ENCODE results near the gene SPSB2. TPM values are rescaled to one million over a fixed set of nuclear protein-coding genes. Genes with fewer than 3 reads are reported as not detected.

SPSB2 gene
- total and polyA plus RNA-seq, 9 of the 15 experiments (the other 6 are each of a cell fraction or from before 2014, with no cell fraction given): 0.10 to 10.6 (median 1.9) TPM

DNA sequence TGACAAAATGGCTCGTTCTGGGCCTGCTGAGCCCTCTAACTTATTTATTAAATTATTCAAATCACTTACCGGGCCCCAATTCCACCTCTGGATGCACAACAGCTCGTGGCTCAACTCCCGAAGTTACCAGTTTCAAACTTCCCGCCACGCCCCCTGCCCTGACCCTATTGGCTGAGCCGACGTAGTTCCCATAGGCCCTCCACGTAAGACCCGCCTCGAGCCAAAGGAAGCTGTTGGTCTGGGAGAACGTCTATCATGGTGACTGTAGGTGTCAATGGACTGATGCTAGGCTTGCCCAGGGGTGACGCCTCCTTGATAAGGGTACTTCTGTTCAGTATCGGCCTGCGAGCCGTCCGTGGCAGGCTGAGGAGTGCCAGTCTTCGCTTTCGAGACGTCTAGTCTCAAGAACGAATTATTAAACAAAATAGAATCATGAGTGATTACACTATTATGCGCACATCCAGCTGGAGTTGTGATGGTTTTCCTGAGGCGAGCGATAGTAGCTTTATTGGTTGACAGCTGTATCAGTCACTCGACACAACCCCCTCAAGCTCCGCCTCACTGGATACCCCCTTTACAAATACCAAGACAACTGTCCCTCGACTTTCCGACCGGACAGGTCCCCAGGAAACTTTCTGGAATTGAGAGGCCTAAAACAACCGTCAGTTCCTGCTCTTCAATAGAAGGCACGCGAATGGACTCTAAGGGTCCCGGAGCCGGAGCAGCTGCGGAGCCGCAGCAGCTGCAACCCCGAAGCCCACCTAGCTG, 21.8 kb downstream of the SPSB2 start, which contains the start of gene CDCA3 (continued):
- no peak for TF ChIP-seq PURB (CRISPR knock-in tag; IDR thresholded peaks at IDR 0.05; ENCODE audit: low read depth)
- no peak for TF ChIP-seq ZNF668 (CRISPR knock-in tag; IDR thresholded peaks at IDR 0.05)
- no peak for TF ChIP-seq EHMT2 (IDR thresholded peaks at IDR 0.05)
- TF ChIP-seq HNRNPK (IDR thresholded peaks at IDR 0.05; ENCODE audit: low read depth, low read length, poor library complexity, severe bottlenecking): no peak
- TF ChIP-seq, protein P1, sequence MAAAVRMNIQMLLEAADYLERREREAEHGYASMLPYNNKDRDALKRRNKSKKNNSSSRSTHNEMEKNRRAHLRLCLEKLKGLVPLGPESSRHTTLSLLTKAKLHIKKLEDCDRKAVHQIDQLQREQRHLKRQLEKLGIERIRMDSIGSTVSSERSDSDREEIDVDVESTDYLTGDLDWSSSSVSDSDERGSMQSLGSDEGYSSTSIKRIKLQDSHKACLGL (CRISPR knock-in tag; IDR thresholded peaks at IDR 0.05; ENCODE audit: borderline replicate concordance, poor library complexity, severe bottlenecking): no peak
- TF ChIP-seq KLF16 (IDR thresholded peaks at IDR 0.05): no peak
- no peak for TF ChIP-seq ZNF79 (CRISPR knock-in tag; IDR thresholded peaks at IDR 0.05; ENCODE audit: low read depth)
- TF ChIP-seq SMARCB1 (IDR thresholded peaks at IDR 0.05; ENCODE audit: insufficient read length, low read depth): no peak
- peak; percentile 60 for TF ChIP-seq POLR2G (IDR thresholded peaks at IDR 0.05; ENCODE audit: low read depth, low read length)
- TF ChIP-seq ZC3H8 (IDR thresholded peaks at IDR 0.05): no peak
- no peak for TF ChIP-seq XRCC5 (IDR thresholded peaks at IDR 0.05; ENCODE audit: low read depth, low read length)
- no peak; the same call in 1 of the 2 replicates for TF ChIP-seq CXXC5 (CRISPR knock-in tag; IDR thresholded peaks at IDR 0.05)
- no peak for TF ChIP-seq U2AF2 (optimal IDR thresholded peaks at IDR 0.05; ENCODE audit: low read depth, low read length)
- TF ChIP-seq PTBP1 (IDR thresholded peaks at IDR 0.05; ENCODE audit: low read depth, low read length): no peak
- TF ChIP-seq STAT5A (IDR thresholded peaks at IDR 0.05; ENCODE audit: borderline replicate concordance, low read length): no peak
- TF ChIP-seq, protein P2, sequence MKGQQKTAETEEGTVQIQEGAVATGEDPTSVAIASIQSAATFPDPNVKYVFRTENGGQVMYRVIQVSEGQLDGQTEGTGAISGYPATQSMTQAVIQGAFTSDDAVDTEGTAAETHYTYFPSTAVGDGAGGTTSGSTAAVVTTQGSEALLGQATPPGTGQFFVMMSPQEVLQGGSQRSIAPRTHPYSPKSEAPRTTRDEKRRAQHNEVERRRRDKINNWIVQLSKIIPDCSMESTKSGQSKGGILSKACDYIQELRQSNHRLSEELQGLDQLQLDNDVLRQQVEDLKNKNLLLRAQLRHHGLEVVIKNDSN (CRISPR knock-in tag; IDR thresholded peaks at IDR 0.05): no peak
- TF ChIP-seq, protein P3, sequence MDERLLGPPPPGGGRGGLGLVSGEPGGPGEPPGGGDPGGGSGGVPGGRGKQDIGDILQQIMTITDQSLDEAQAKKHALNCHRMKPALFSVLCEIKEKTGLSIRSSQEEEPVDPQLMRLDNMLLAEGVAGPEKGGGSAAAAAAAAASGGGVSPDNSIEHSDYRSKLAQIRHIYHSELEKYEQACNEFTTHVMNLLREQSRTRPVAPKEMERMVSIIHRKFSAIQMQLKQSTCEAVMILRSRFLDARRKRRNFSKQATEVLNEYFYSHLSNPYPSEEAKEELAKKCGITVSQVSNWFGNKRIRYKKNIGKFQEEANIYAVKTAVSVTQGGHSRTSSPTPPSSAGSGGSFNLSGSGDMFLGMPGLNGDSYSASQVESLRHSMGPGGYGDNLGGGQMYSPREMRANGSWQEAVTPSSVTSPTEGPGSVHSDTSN (CRISPR knock-in tag; IDR thresholded peaks at IDR 0.05; ENCODE audit: low read depth): peak; percentile 73
- TF ChIP-seq, protein P3 (tag; conservative IDR thresholded peaks at IDR 0.05; ENCODE audit: low read depth): peak; percentile 96
- no peak for TF ChIP-seq YBX1 (IDR thresholded peaks at IDR 0.05)
- TF ChIP-seq BRD9 (IDR thresholded peaks at IDR 0.05; ENCODE audit: low read depth, partially characterized antibody): peak; percentile 21
- no peak for TF ChIP-seq ILK (tag; IDR thresholded peaks at IDR 0.05; ENCODE audit: borderline replicate concordance, low read depth)
- no peak for TF ChIP-seq PTTG1 (tag; IDR thresholded peaks at IDR 0.05; ENCODE audit: low read depth)
- peak; percentile 86 to 92; a peak in 3 of 4 replicates for TF ChIP-seq SIN3A (IDR thresholded peaks at IDR 0.05; ENCODE audit: borderline replicate concordance in 2 of 2, control insufficient read depth in 1 of 2, low read depth in 2 of 2, low read length in 2 of 2)
- no peak for TF ChIP-seq ZNF431 (CRISPR knock-in tag; IDR thresholded peaks at IDR 0.05)
- no peak for TF ChIP-seq ZNF133 (CRISPR knock-in tag; IDR thresholded peaks at IDR 0.05)

Measured in K562 (cell line).